Upper lobe of left lung (tissue), 4 donors: ENCODE results near the gene CR2.

Source experiments
- CTCF ChIP-seq, 6 experiments: fragments of 450-650 bp in 4 of 6; fragments of 200-600 bp in 2 of 6; sonication (generic) in 2 of 6; IDR thresholded peaks; one replicate each; pipeline ENCODE4 v1.5.1; 2016 to 2019; ENCODE audit warnings: antibody characterized with exemption in 6 of 6
- POLR2A ChIP-seq, 4 donors: fragments of 450-650 bp; IDR thresholded peaks; one replicate each; pipeline ENCODE4 v1.5.1; 2016 to 2017; ENCODE audit warnings: antibody characterized with exemption in 4 of 4, mild to moderate bottlenecking in 2 of 4

DNA sequence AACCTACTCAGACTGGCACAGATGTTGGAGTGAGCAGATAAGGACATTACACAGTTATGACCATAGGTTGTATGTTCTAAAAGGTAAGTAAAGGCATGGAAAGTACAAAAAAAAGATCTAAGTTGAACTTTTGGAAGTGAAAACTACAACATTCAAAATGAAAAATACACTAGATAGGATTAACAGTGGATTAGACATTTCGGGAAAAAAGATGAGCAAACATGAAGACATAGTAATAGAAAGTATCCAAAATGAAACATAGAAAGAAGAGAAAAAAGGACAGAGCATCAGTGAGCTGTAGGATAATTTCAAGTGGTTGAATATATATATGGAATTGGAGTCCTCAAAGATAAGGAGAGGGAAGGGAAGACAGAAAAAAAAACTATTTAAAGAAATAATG is 34.0 kb upstream of the CR2 start:
- TF ChIP-seq CTCF (IDR thresholded peaks at IDR 0.05) = no peak
- no peak for TF ChIP-seq POLR2A (IDR thresholded peaks at IDR 0.05)
